GM10266 (cell line): ENCODE measurements around the gene CNTNAP5.

Experiments
- DNase-seq: peaks from one replicate; pipeline ENCODE4 v3.0.0; 2012; ENCODE audit errors: extremely low spot score
- CTCF ChIP-seq: IDR thresholded peaks from 2 replicates; pipeline ENCODE4 v1.5.1; 2012; ENCODE audit warnings: mild to moderate bottlenecking, low read depth; ENCODE audit not compliant: control insufficient read depth, insufficient read depth; ENCODE audit errors: missing control alignments

Gene CNTNAP5

GRCh38 chr2:124884315-124884714 lies 859.2 kb downstream of the CNTNAP5 start:
- no peak for TF ChIP-seq CTCF
- no peak for DNase-seq

- no peak for DNase-seq
These were observed 861.1 kb downstream of the CNTNAP5 start for GRCh38 chr2:124886216-124886615.

GRCh38 chr2:124887466-124887865 lies 862.4 kb downstream of the CNTNAP5 start:
- no peak for TF ChIP-seq CTCF
- no peak for DNase-seq

More at GRCh38 chr2:124886216-124886615, 861.1 kb downstream of the CNTNAP5 start:
- TF ChIP-seq CTCF, result no peak

DNA sequence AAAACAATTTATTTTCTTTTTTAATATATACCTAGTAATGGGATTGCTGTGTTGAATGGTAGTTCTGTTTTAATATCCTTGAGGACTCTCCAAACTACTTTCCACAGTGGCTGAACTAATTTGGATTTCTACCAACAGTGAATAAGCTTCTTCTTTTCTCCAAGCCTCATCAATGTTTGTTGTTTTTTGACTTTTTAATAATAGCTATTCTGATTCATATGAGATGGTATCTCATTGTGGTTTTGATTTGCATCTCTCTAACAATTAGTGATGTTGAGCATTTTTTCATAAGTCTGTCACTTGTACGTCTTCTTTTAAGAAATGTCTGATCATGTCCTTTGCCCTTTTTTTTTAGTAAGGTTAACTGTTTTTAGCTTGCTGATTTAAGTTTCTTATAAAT lies 863.3 kb downstream of the CNTNAP5 start:
- no peak for DNase-seq
- TF ChIP-seq CTCF, result no peak

DNA sequence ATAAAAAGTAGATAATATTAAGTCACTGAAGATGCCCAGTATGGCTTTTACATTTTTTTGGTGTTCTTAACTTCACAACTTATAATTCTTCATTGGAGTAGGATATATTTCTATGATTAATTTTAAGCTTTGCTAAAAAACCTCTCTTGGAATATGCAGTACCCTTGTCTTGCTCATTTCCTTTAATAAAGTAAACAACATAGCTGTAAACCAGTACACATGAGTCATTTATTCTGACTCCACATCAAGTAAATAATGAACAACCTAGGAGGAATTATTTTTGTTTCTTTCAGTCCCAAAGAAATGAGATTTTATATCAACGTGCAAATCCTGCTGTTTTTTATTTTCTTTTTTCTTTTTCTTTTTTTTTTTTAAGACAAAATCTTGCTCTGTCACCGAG lies 869.1 kb downstream of the CNTNAP5 start:
- TF ChIP-seq CTCF, result no peak

GRCh38 chr2:124898827-124899226 lies 873.7 kb downstream of the CNTNAP5 start:
- no peak for TF ChIP-seq CTCF
- DNase-seq, result no peak

More for the DNA sequence above, 869.1 kb downstream of the CNTNAP5 start:
- DNase-seq, result no peak

DNA sequence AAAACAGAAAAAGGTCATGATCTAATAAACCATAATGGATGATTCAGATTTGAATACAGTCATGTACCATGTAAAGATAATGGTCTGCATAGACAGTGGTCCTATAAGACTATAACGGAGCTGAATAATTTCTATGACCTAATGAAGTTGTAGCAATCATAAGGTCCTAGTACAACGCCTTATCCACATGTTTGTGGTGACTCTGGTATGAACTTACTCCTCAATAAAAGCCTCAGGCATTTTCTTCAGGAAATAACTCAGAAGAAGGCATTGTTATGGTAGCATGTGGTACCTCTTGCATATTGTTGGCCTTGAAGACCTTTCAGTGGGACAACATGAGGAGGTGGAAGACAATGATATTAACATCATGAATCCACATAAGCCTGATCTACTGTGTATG lies 883.3 kb downstream of the CNTNAP5 start:
- DNase-seq, result no peak
- no peak for TF ChIP-seq CTCF

DNA sequence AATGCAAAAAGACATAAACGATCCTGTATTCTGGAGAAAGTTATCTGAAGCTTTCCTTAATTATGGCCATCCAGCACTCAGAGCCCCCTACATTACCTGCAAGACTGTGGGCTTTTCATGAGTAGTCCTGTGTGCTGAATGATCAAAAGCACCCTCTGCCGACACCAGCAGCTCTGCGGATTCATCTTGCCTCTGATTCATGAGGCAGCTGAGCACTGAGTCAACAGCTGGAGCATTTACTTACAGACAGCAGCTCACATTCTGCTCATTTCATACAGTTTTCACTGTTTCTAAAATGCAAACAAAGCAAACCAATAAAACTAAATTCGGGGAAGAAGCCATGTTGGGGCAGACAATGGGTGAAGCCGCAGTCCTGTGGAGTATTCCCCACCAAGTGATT lies 886.5 kb downstream of the CNTNAP5 start:
- TF ChIP-seq CTCF, result no peak
- no peak for DNase-seq
